ENCODE data around the gene MSH3. TPM values are rescaled to one million over a fixed set of nuclear protein-coding genes. Genes with fewer than 3 reads are reported as not detected.
"Not testable (repeated sequence)": the region's sequence is repeated elsewhere in the genome, so short reads cannot be mapped to it uniquely, and the experiment has no call there.

Gene MSH3
- total RNA-seq, 2 donors from 2014 or later = 12.3 to 13.0 TPM

DNA sequence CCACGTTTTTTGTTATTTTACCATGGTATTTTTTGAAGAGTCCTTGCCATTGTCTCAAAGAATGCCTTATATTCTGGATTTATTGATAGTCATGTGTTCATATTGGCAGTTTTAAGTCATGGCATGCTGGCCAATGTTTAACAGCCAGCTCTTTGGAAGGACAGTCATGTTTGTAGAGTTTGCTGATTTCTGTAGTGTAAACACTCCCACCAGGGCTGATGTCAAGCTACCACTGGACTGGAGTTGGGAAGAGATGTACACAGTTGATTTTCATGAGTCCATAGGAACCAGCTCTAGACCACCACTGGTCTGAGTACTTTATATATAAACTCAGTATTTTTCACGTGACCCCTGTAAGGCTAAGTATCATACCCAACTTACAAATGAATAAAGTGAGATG is 125.6 kb downstream of the MSH3 start:
- intact Hi-C loops (cut with DNase I) = no loop called here
- no peak for DNase-seq (ENCODE audit: low spot score)

DNA sequence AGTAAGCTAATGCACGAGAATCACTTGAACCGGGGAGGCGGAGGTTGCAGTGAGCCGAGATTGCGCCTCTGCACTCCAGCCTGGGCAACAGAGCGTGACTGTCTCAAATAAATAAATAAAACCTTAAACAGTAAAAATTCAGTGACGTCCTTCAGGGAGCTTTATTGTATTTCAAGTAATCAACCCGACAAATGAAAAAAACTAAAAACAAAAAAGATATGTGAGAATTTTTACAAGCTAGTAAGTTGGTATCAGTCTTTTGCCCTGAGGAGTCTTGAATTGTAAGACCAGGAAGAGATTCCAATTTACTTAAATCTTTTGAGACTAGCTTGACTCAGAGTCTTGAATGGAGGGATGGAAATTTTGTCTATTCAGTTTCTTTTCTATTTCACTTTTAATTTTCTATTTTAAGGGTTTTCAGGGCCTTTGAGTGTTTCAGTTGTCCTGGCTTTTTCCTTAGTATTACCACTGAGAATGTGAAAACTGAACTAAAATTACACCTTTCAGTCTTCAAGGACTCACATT is 126.4 kb downstream of the MSH3 start:
- DNase-seq (ENCODE audit: low spot score) = no peak
- intact Hi-C loops (cut with DNase I) = no loop called here

DNA sequence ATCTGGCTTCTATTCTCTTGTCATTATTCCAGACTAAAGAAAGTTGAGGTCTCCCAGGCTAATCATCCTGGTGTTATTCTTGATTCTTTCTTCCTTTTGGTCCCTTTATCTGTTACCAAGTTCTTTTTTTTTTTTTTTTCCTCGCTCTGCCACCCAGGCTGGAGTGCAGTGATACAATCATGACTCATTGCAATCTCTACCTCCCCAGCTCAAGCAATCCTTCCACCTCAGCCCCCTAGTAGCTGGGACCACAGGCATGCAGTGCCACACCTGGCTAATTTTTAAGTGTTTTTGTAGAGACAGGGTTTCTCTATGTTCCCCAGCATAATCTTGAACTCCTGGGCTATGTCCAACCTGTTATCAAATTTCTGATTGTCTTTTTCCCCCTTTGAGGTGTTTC is 126.9 kb downstream of the MSH3 start:
- intact Hi-C loops (cut with DNase I) = no loop called here

DNA sequence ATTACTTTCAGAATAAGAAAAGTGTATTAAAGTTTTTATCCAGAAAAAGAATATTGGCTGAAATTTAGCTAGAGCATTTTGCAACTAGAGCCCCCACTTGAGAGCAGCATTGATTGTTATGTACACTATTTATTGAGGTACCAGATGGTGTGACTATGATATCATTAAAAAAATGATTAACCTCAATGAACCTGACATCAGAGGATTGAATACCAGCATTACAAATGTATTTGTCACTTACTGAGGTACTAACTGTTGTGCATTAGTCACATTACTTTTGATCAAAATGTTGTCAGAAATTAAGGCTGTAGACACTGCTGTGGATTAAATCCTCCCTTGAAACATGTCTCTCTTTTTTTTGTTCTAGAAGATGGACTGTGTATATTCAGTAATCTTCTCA is 128.2 kb downstream of the MSH3 start:
- DNase-seq (ENCODE audit: low spot score) = no peak
- intact Hi-C loops (cut with DNase I) = no loop called here

More for the DNA sequence above, 126.9 kb downstream of the MSH3 start:
- DNase-seq (ENCODE audit: low spot score) = no peak

DNA sequence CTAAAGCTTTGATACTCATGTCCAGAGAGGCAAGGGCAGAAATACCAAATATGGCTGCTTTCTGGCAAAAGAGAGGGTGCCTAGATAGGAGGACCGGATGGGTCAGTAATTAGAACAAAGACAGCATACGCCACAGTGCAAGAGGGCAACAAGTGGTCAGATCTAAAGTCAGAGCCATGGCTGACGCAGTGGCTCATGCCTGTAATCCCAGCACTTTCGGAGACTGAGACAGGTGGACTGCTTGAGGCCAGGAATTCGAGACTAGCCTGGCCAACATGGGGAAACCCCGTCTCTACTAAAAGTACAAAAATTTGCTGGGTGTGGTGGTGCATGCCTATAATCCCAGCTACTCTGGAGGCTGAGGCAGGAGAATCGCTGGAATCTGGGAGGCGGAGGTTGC is 129.3 kb downstream of the MSH3 start:
- intact Hi-C loops (cut with DNase I); DNase-seq (ENCODE audit: low spot score): not testable (repeated sequence)

DNA sequence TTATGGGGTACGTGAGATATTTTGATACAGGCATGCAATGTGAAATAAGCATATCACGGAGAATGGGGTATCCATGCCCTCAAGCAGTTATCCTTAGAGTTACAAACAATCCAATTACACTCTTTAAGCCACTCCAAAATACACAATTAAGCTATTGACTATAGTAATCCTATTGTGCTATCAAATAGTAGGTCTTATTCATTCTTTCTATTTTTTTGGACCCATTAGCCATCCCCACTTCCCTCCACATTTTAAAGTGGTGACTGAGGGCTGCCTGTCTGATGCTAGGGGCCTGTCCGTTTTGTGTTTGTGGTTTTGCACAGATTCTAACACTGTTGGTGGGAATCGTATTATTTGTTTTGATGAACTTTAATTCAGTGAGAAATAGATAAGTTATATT is 130.0 kb downstream of the MSH3 start:
- no peak for DNase-seq (ENCODE audit: low spot score)
- intact Hi-C loops (cut with DNase I) = no loop called here

DNA sequence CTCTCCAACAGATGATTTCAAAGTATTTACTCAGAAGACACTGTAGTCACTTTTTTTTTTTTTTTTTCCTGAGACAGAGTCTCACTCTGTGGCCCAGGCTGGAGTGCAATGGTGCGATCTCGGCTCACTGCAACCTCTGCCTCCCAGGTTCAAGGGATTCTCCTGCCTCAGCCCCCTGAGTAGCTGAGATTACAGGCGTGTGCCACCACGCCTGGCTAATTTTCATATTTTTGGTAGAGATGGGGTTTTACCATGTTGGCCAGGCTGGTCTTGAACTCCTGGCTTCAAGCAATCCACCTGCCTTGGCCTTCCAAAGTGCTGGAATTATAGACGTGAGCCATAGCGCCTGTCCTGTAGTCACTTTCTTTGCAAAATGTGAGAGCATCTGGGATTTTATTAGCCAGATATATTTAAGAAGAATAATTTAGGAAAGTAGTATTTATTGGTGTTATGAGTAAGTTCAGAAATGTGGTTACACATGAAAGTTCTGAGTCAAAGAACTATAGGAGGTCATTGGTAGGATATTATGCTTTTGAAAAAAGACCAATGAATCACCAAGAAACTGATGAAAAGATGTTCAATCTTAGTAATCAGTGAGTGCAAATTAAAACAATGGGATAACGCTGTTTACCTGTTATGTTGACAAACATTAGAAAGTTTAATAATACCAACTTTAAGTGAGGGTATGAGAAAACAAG is 135.0 kb downstream of the MSH3 start:
- intact Hi-C loops (cut with DNase I); DNase-seq (ENCODE audit: low spot score): not testable (repeated sequence)

DNA sequence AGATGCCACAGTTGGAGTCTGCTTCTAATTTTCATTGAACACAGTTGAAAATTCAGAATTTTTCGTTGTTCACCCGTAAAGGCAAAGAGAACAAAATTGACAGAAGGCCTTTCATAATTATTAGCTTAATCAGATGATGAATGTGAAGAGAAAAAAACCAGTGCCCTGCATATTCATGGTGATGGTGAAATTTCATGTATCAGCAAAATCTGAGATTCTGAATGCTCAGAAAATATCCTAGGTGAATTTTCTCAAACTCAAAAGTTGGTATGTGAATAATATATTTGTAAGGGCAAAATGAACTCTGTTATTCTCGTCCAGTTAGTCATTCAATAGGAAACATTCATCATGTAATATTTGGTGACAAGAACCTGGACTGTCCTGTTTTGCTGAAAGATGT is 136.2 kb downstream of the MSH3 start:
- intact Hi-C loops (cut with DNase I) = no loop called here
- DNase-seq (ENCODE audit: low spot score) = no peak

DNA sequence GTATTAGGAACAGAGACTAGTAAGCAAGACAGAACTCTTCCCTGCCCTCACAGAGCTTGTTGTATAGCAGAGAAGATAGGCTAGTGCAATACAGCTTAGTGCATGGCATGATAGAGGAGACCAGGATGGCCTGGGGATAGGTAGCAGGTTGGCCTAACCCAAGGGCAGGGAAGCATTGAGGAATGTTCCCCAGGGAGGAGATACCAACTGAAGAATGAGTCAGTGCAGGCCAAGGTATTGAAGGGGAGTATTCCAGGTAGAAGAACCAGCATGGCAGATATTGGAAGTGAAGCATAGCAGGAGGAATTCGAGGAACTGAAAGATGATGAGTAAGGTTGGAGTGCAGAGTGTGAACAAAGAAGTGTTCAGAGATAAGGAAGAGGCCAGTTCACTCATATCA is 138.9 kb downstream of the MSH3 start:
- intact Hi-C loops (cut with DNase I) = no loop called here
- no peak for DNase-seq (ENCODE audit: low spot score)

DNA sequence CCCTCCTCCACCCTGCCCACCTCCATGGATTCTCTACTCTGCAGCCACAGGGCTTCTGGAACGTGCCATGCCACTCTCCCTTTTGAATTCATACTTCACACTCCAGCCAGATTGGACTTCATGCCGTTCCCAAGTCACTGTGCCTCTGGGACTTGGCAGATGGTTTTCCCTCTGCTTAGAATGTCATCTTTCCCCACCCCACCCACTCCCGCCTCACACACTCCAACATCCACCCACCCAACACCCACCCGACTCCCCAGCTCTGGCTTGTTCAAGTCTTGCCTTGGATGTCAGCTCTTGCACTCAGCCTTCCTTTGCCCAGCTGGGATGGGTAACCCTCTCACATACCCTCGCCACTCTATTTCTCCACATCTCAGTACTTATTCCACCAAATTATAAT is 142.4 kb downstream of the MSH3 start:
- intact Hi-C loops (cut with DNase I) = no loop called here
- no peak for DNase-seq (ENCODE audit: low spot score)

DNA sequence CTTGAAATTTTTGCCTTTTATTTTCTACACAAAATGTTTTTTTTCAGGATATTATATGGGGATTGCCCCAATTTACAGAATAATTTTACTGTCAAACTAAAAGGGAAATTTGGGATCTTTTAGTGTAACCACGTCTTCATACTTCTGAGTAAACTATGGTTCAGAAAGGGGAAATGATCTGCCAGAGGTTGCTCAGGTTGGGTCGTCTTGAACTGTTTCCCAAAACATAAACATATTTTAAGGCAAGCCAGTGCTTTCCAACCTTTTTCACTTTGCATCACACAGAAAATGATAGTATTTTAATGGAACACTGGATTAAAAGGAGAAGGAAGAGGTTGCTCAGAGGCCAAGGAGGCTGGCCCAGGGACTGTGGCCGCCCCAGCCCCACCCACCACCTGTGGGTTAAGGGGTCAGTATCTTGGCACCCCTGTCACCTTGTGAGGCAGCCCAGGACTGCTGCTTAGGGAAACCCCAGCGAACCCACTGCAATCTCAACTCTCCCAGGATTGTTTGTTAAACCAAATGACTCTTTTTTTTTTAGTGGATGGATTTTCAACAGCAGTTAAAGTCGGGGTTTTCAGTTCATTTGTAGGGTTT is 143.1 kb downstream of the MSH3 start:
- intact Hi-C loops (cut with DNase I) = no loop called here
- DNase-seq (ENCODE audit: low spot score) = no peak

DNA sequence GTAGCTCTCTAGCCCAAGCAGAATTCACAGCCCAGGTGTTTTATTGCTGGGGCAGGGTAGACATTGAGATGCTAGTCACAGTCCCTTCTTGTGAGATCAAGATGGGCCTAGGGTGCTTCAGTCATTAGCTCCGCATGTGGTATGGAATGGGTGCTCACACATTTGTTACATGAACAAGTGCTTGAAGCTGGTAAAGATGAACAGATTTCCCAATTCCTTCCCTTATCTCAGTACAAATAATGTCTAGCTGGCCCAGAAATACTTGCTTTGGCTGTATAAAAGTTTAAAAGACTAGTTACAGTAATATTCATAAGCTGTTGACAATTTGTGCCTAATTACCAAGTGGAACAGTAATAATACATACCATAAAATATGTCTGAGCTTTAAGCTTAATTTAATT is 143.7 kb downstream of the MSH3 start:
- DNase-seq (ENCODE audit: low spot score) = no peak
- intact Hi-C loops (cut with DNase I) = no loop called here

DNA sequence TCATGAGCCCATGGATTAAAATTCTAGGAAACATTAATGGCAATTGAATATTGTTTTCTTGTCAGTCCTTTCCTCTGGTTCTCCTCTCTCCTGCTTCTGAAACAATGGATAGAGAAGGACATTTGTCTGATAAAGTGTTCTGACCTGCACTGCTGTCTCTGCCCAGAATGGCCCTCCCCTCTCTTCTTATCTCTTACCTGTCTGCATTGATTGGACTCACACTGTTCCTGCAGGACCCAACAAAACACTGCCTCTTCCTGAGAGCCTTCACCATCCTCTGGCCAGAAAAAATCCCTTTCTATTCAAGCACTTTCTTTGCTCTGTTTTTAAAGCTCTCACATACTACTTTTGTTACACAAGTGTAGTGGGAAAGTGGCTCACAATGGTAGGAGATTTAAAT is 144.2 kb downstream of the MSH3 start:
- intact Hi-C loops (cut with DNase I) = no loop called here
- DNase-seq (ENCODE audit: low spot score) = no peak

DNA sequence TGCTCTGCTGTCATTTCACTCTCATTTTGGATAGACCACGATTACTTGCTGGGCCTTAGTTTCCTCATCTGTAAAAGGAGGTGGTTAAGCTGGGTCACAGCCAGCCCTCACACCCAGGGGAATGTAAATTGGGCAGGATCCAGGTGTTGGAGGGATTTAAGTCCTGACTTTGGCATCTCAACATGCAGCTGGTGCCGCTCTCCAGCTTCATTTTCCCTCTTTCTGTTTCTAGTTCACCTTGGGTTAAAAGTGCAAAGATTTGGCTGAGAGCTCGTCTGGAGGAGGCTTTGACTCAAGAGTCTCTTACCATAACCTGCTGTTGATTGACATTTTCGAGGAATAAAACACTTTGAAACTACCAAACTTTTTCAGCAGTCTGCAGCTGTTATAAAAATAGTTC is 144.6 kb downstream of the MSH3 start:
- DNase-seq (ENCODE audit: low spot score) = no peak
- intact Hi-C loops (cut with DNase I) = no loop called here

DNA sequence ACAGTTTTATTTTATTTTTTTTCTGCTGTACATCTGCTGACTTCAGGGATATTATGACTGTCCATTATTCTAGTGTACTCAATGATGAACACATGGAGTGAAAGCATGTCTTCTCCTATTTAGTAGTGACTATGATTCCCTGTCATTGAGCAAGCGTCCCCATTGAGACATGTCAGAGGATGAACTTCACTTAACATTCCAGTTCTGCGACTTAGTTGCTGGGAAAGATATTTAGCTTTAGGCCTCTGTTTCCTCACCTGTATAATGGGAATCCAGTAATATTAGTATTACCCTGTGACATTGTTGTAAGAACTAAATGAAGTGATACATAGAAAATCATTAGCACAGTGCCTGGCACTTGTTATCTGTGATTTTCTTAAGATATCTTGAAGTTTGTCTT is 145.1 kb downstream of the MSH3 start:
- DNase-seq (ENCODE audit: low spot score) = no peak
- intact Hi-C loops (cut with DNase I) = no loop called here

DNA sequence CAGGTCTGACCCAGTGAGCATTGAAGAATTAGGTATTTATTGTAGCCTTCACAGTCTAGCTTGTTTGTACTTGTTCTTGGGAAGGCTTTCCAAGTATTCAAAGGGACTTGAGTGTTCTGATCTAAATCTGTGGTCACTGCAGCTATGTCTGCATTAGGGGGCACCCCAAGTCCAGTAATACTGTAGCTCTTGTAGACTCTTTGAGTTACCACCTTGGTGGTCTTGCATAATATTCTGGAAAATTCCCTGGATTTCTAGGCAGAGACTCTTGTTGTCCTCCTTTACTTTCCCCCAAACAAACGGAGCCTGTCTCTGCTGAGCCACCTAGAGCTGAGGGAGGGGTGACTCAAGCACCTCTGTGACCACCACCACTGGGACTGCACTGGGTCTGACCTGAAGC is 149.9 kb downstream of the MSH3 start:
- no peak for DNase-seq (ENCODE audit: low spot score)
- intact Hi-C loops (cut with DNase I) = no loop called here

DNA sequence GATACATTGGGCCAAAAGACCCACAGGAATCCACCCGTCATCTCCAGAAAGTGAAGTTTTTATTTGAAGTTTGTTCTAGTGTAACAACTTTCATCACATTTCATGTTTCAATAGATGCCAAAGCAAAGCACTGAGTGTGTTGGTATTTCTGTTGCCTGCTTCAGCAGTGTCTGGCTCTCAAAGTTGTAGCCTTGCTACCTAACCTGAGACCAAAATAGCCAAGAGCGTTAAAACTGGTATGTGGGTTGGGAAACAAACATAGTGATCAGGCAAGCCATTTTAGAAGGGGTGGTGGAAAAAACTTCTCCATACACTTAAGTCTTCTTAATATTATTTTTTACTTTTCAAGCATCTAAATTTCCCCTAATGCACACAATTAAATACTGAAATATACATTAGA is 150.6 kb downstream of the MSH3 start:
- intact Hi-C loops (cut with DNase I) = no loop called here
- DNase-seq (ENCODE audit: low spot score) = no peak

DNA sequence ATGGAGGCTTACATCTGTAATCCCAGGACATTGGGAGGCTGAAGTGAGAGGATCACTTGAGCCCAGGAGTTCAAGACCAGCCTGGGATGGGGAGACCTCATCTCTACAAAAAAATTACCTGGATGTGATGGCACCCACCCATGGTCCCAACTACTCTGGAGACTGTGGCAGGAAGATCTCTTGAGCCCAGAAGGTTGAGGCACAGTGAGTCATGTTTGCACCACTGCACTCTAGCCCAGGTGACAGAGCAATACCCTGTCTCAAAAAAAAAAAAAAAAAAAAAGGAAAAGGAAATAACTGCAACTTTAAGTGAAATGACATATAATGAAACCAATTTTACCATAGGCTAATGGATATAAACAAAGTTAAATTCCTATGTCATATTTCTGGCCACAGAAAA is 152.5 kb downstream of the MSH3 start:
- intact Hi-C loops (cut with DNase I) = no loop called here
- no peak for DNase-seq (ENCODE audit: low spot score)

DNA sequence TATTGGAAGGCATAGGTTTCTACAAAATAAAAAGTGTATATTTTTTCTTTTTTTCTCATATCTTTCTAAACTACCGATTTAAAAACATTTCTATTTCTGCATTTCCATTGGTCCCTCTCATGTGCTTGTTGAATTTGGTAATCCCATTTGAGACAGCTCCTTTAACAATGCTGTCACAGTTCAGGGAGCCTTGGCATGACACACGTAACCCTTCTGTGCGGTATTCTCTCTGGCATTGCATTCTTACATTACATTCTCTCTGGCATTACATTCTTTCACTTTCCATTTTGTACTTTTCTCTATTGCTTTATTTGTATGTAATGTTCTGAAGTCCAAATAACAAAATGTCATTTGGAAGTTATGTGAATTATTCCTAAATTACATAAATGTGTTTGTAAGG is 155.0 kb downstream of the MSH3 start:
- intact Hi-C loops (cut with DNase I) = no loop called here
- DNase-seq (ENCODE audit: low spot score) = no peak

DNA sequence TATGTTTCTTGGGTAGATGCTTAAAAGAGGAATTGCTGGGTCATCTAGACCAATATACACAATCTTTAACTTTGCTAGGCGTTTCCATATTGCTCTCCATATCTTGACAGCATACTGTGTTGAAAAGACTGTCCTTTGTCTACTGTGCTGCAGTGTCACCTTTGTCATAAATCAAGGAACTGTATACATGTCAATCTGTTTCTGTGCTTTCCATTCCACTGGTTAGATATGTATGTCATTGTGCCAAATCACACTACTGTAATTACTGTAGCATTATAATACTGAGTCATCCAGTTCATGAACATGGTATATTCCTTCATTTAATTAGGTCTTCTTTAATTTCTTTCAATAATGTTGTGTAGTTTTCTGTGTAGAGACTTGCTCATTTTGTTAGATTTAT is 156.0 kb downstream of the MSH3 start:
- DNase-seq (ENCODE audit: low spot score) = no peak
- intact Hi-C loops (cut with DNase I) = no loop called here

DNA sequence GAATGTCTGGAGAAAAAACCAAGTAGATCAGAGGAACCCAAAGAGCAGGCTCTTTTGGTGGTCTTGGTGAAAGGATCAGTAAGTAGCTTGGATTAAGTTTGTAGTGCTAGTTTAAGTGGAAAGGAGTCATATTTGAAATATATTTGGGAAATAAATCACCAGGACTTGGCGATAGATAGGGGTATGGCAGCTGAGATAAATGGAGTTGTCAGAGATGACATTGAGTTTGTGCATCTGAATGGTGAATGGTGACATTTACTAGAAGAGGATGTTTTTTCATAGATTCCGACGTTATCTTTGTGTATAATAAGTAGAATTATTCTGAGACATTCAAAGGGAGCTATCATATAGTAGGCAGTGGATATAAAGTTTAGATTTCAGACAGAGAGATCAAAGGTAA is 162.1 kb downstream of the MSH3 start:
- no peak for DNase-seq (ENCODE audit: low spot score)
- intact Hi-C loops (cut with DNase I) = no loop called here

All from posterior vena cava (tissue), 2 donors.